Hippocampal formation (tissue), 2 donors: ENCODE measurements around the gene DENND5A.

ENCODE experiments used
- DNase-seq, 2 donors: peaks; one replicate each; lab custom pipeline; 2025; lab: John Stamatoyannopoulos, UW

DENND5A gene

DNA sequence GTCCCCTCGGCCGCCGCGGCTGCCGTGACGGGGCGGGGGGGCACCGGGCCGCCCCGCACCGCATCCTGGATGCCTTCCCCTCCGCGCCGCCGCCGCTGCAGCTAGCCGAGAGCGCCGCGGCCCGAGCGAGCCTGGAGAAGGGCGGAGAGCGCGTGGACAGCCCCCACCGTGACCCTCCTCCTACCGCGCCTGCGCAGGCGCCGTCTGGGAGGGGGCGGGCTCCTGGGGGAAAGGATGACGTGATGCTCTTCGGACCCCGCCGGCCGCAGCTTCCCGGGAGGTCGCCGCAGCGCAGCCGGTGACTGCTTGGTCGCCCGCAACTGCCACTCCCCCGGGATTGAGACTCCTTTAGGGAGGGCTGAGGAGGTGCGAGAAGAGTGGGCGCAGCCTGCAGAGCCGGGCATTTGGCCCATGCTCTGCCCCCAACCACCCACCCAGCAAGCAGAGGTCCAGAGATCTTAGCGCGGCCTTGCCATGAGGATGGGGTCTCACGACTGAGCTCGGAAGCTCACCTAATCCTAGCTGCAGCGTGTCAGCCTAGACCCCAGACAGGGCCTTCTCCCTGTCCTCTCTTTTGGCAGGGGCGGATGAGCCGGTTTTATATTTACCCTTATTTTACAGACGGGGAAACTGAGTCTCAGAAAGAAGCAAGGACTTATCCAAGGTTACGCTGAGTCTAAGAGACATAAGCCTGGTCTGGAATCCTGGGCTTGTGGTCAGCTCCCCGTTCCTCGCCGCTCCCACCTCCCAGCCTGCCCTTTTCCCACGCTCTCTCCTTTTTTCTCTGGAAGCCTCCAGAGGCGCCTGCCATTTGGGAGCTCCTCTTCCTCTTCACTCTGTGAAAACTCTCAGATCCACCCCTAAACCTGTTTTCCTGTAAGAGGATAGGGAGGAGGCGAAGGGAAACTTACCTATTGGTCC is at the start of gene DENND5A:
DENND5A (minus strand) TSS at position 140 of the 921 bp plus-strand sequence. CDS start 281 bp downstream, outside the sequence.
- DNase-seq: peak; percentile 89 to 91

DNA sequence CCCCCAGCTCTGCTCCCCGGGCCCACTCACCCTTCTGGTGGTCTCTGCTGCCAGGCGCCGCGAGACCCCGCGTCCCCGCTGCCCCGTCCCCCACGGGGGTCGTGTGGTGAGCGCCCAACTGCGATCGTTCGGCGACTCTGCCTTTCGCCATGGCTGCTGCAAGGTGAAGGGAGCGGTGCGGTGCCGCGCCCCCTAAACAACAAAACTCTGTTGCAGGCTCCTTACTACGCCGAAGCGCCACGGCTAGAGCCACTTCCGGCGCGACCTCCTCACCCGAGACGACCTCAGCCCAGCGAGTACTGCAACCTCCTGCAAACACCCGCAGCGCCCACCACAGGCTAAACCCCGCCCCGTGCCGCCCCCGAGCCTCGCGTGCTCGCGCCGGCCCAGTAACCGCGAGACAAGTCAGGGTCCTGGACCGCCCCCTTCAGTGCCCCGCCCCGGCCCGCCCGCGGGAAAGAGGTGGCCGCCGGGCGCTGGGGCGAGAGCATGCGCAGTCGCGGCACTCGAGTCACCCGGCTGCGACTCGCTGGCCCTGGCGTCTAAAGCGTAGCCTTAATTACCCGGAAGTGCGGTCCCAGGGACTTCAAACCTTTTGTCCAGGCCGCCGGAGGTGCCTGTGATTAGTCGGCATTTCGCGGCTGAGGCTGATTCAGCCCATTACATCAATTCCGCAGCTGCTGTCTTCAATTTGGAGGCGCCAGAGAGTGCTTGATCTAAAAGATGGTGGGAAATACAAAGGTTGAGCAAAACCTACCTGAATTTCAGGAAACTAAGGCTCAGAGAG is 49.3 kb upstream of the DENND5A start, which contains the start of gene TMEM41B:
TMEM41B (minus strand) TSS at position 303 of the 787 bp plus-strand sequence; CDS start at position 151, 152 bp downstream.
- DNase-seq: peak; percentile 96 to 97

DNA sequence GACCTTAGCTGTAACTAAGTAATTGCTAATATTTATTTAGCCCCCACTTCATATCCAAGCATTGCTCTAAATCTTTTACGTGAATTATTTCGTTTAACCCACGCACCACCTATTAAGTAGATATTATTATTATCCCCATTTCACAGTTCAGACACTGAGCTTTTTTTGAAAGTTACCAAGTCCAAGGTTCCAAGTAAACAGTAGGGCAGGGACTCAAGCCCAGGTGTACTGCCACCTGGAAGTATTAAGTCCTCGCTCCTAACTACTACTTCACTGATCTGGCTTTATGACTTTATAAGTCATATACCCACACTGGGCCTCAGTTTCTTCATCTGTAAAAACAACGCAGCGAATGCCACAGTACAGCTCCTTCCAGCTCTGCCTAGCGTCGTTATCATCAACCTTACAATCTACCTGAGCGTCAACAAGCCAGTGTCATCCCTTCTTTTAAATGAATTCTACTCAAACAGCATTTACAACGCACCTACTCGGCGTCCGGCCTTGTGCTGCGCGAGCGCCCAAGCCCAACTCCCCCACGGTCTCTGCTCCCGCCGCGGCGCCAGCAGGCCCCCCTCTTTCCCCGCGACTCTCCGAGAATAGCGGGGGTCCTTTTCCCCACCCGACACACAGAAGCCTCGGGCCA is 48.6 kb upstream of the DENND5A start:
- DNase-seq: no peak

DNA sequence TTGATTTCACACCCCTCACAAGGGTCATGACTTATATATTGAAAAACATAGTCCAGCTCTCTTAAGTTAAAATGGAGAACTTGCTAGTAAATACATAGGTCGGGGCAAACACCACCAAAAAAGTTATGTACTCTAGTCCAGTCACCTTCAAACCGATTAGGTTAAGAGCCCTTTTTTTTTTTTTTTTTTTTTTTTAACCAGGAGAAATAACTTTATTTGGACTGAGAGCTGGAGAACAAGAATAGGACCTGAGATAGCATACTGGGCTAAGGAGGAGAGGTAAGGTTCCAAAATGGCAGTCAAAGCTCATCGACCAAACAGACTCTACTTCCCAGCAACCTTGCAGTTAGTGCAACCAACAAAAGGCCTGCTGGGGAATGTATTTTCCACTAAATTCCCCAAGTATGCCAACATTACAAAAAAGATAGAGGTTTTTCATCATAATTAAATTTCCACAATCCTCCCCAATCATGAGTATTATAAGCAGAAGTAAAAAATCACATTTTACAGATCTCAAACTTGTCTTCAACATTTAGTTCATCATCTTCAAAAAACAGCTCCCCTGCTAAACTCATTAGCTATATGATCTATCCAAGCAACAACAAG is 45.4 kb upstream of the DENND5A start:
- DNase-seq: no peak

DNA sequence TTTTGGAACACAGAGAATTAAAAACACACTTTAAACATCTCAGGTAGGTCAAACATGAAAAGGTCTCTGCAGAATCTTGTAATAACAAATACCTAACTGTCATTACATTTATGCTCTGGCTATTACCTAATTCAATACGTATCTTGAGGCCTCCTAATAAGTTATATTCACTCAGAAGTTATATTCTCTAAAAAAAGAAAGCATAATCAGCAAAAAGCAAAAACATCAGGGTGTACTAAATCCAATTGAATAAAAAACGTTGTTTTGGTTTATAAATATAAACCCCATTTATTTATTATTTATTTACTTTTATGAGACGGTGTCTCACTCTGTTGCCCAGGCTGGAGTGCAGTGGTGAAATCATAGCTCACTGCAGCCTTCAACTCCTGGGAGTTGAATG is 39.0 kb upstream of the DENND5A start:
- DNase-seq: no peak

DNA sequence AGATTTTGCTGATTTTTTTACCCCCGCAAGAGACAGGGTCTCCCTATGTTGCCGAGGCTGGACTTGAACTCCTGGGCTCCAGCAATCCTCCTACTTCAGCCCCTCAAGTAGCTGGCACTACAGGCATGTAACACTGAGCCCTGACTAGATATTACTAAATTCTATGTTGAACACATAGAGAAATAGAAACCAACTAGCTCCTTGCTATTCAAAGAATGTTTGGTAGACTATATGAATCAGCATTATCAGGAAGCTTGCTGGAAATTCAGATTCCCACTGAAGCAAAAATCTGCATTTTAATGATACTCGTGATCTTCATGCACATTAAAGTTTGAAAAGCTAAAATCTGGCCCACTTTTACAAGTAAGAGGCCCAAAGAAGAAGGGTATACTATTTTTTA is 37.3 kb upstream of the DENND5A start:
- no peak for DNase-seq

DNA sequence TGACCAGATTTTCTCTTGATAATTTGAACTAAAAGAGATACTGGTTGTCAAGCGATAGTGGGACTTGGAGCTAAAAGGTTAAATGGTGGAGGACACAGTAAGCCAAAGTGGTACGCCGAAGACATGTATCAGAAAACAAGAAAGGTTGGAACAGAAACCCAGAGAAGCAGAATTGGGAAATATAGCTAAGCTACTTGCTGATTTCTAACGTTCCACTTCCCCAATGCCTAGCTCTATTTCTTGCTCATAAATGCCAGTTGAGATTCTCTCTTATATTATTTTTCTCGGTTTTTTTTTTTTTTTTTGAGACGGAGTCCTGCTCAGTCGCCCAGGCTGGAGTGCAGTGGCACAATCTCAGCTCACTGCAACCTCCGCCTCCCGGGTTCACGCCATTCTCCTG is 36.6 kb upstream of the DENND5A start:
- DNase-seq: no peak

DNA sequence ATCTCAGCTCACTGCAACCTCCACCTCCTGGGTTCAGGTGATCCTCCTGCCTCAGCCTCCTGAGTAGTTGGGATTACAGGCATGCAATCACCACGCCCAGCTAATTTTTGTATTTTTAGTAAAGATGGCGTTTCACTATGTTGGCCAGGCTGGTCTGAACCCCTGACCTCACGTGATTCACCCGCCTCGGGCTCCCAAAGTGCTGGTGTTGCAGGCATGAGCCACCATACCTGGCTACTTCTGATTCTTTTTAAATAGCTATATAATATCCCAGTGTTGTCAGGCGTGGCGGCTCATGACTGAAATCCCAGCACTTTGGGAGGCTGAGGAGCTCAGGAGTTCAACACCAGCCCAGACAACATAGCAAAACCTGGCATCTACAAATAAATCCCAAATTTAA is 28.5 kb upstream of the DENND5A start:
- DNase-seq: no peak

DNA sequence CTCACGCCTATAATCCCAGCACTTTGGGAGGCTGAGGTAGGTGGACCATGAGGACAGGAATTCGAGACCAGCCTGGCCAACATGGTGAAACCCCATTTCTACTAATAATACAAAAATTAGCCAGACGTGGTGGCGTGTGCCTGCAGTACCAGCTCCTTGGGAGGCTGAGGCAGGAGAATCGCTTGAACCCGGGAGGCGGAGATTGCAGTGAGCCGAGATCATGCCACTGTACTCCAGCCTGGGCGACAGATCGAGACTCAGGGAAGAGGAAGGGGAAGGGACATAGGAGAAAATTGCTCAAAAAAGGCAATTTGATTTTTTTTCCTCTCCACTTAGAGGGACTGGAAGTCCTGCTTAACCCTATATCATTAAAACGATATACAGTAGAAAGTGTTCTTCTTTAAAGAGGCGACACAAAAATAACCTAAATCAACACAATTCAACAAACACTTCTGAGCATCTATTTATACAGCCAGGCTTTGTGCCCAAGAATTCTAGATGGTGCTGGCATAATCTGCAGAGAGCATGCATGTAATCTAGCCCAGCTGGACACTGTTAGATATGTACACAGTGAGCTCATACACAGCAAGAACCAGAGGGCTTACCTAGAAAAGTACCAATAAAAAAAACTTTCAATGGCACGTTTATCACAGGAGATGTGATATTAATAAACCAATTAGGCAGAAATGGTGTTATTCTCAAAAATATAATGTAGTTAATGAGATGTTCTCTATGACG is 20.9 kb upstream of the DENND5A start:
- DNase-seq: no peak

DNA sequence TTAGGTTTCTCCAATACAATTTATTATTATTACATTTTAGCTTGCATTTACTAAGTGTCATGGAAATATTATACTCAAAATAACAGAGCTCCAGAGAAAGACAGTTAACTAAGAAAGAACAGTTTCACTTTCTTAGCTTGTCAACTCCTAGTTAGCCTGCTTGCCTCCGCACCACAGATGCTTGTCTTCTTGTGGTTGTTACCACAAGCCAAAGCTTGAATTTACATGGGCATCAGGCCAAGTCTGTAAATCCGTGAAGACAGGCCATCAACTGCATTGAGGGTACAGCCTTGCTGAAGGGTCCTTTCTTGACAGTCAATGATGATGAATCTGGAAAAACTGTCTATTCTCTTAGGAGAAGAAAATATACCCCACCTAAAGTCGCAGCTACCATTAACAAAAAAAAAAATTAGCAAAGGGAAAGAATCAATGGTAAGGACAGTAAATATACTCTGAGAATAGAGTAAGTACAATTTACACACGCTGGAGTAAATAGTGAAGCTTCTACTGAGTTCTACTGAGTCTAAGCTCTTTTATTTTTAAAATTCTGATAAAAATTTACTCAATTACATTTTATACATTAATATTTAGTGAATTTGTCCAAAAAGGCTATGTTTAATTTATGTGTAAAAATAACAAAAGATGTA is 15.6 kb upstream of the DENND5A start:
- DNase-seq: no peak

DNA sequence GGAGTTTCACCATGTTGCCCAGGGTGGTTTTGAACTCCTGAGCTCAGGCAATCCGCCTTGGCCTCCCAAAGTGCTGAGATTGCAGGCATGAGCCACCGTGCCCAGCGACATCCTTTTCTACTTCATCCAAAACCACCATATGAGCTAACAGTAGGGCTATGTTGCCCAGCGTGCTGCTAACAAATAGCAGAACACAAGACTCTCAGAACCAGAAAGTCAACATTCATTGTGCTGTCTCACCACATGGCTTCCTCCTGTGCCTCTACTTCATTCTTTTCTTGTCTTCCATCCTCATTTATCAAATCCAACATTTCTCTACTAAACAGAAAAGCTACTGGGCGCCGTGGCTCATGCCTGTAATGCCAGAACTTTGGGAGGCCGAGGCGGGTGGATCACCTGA is 12.0 kb upstream of the DENND5A start:
- DNase-seq: no peak

DNA sequence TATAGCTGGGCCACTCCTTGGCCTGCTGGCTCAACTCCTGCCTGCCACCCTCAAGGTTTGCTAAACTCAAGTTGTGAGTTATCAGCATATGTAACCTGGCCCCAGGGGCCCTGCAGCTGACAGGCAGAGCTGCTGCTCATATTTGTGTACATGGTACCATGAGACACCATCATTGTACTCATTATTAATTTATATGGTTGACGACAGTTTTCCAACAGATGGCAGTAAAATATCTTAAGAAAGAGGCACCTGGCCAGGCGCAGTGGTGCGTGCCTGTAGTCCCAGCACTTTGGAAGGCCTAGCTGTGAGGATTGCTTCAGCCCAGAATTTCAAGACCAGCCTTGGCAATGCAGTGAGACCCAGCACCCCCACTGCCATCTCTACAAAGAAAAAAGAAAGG is 11.4 kb upstream of the DENND5A start:
- DNase-seq: no peak

DNA sequence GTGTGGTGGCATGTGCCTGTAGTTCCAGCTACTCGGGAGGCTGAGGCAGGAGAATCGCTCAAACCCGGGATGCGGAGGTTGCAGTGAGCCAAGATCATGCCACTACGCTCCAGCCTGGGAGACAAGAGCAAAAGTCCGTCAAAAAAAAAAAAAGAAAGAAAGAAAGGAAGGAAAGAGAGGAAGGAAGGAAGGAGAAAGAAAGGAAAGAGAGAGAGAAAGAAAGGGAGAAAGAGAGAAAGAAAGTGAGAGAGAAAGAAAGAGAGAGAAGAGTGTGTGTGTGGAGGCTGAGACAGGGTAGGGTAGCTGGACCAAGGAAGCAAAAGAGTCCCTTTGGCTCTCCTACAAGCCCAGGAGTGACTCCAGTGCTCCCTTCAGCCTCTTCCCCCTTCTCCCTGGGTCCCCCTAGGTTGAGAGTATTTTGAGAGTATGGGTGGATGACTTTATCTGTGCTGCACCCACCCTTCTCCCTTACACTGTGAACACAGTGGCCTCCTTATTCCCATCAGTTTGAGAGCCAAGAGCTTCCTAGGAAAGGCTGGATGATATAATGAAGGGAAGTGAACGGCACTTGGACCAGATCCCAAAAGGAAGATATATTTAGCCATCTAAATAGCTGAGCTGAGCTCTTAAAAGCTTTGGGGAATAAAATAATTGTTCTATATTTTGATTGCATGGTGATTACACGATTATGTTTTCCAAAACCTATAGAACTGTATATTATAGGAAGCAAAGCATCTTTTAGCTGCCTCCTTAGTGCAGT is 9.5 kb upstream of the DENND5A start:
- DNase-seq: no peak

DNA sequence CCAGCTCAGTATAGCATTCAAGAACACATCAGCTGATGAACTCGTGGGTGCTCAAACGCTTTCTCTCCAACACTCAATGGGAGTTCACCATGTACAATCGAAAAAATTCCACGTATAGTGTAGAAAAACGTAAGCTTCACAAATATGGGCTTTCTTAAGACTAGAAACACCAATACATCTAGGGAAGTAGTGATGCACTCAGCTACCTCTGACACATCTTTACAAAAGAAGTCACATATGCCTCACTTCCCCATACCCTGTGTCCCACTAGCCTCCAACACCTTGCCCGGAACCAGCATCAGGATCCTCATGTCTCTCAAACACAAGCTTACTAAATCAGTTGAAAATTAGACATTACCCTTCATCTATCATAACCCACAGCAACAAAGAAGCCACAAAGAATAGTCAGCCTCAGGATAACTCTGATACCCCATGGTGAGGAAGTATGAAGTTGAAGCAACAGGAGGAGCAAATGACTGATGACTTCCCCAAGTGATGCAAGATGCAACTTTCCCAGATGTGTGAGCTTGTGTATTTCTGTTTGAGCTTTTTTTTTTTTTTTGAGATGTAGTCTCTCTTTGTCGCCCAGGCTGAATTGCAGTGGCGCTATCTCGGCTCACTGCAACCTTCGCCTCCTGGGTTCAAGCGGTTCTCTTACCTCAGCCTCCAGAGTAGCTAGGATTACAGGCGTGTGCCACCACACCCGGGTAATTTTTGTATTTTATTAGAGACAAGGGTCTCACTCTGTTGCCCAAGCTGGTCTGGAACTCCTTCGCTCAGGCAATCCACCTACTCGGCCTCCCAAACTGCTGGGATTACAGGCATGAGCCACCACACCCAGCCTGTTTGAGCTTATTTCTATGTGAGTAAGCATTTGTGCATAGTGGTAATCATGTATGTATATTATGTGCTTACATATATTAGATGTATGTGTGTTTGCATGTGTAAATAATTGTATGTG is 8.5 kb upstream of the DENND5A start:
- no peak for DNase-seq

DNA sequence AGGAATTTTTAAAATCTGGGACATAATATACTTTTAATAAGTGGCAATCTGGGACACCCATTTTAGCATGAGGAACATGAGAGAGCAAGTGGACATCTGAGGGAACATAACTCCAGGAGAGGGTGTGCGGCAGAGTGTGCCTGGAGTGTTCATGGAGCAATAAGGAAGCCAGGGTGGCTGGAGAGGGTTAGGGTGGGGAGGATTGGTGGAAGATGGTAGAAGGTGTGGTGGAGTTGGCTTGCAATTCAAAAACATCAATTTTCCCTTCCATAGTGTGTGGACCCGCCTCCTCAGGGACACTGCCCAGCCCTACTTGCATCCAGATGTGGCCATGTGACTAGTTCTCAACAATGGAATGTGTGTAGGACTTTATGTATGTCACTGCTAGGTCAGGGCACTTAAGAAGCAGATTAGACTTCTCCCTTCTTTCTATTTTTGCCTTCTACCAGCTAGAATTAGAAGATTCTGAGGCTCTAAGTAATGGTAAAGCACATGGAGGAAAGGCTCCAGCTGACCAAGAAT is 4.4 kb upstream of the DENND5A start:
- no peak for DNase-seq

DNA sequence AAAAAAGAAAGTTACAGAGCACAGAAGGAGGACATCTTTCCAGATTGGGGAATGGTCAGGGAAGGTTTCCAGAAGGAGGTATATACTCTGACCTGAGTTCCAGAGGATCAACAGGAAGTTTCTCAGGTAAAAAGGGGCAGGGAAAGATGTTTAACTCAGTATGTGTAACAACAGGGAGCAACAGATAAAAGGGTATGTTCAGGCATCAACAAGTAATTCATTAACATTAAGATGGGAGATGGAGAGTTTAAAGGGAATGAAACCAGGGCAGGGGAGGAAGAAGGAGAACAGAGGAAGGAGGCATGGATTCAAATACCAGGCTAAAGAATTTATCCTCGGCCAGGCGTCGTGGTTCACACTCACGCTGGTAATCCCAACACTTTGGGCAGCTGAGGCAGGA is 2.5 kb upstream of the DENND5A start:
- DNase-seq: no peak

DNA sequence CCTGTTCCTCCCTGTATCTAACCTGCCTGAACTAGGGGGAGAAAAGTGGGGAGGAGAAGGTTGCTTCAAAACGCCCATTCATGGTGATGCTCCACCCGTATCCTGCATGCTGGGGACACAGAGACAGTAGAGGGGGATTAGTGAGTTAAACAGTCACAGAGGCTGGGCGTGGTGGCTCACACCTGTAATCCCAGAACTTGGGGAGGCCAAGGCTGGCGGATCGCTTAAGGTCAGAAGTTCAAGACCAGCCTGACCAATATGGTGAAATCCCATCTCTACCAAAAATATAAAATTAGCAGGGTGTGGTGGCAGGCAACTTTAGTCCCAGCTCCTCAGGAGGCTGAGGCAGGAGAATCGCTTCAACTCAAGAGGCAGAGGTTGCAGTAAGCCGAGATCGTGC is 1.8 kb upstream of the DENND5A start:
- no peak for DNase-seq

DNA sequence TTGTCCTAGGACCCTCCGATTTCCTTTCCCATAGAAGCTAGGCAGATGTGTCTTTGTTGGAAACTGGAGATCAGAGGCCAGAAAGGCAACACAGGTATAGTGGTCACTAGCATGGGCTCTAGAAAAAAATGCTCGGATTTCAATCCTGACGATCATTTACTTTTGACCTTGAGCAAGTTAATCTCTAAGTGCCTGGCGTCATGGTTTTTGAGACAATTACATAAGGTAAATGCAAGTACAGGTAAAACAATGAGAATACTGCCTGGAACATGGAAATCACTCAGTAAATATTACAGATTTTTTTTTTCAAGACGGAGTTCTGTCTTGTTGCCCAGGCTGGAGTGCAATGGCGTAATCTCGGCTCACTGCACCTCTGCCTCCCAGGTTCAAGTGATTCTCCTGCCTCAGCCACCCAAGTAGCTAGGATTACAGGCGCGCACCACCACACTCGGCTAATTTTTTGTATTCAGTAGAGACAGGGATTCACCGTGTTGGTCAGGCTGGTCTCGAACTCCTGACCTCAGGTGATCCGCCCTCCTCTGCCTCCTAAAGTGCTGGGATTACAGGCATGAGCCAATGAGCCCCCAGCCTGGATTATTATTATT is 1.1 kb upstream of the DENND5A start:
- DNase-seq: no peak
